ENCODE data around the gene PARN. TPM values are rescaled to one million over a fixed set of nuclear protein-coding genes. Genes with fewer than 3 reads are reported as not detected.
A peak's percentile ranks its signal among the peaks of the same experiment; 100 is the strongest.
"Not testable (repeated sequence)": the region's sequence is repeated elsewhere in the genome, so short reads cannot be mapped to it uniquely, and the experiment has no call there.

The PARN gene
- polyA plus RNA-seq, 2 of the 4 experiments (the other 2 are of a cell fraction), result 40.0 to 58.6 TPM

DNA sequence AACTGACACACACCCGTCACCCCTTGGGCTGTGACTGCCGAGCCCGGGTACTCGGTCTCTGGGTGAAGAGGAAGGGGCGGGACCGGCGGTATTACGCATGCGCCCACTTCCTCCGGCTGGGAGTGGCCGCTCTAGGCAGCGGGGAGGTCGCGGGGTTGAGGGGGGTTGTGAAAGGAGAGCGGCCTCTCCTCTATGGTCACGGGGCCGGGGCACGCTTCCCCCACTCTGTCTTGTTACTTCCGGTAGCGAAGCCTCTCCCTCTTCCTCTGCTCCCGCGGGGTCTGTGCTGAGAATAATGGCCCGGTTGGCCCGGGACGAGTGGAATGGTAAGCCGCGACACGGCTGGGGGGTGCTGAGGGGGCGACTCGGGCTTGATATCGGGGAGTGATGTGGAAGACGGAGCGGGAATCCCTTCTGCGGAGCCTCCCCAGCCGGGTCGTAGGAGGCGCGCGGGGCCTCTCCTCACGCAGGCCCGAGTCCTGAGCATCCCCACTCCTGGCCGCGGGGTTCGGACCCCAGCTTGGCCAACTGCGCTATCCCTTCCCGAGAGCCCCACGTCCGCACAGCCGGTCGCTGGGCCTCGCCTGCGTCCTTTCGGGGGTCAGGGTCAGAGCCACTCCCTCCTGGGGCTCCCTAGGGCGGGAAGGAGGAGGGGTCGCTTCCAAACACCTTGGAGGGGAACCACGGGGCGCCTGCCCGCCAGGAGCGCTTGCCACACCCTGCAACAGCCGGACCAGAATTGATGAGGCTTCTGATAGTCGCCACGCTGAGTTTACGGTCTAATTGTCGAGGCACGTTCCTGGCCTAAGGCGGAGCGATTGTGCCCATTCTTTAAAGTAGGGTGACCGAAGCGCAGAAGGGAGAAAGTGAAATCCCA is 2.9 kb upstream of the PARN start, which contains the start of gene BFAR:
Gene BFAR (plus strand): TSS at position 259 of the 877 bp plus-strand sequence. CDS start 11,396 bp downstream, outside the sequence.
- peak within 1 kb of the TSS; percentile 94 to 97 for H3K27ac ChIP-seq
- FAIRE-seq (no peak), ATAC-seq (peak; percentile 84 to 87), DNase-seq (ENCODE audit: low read depth in 1 of 2, low spot score in 1 of 2) (peak; percentile 95 to 98)
- peak within 1 kb of the TSS; percentile 91 for H3K4me3 ChIP-seq
- peak; percentile 18 to 29; a peak in 1 of 4 replicates for TF ChIP-seq CEBPB (IDR thresholded peaks at IDR 0.05)
- TF ChIP-seq NR3C1 (IDR thresholded peaks at IDR 0.05), result no peak
- TF ChIP-seq TFCP2L1 (CRISPR knock-in tag; IDR thresholded peaks at IDR 0.05), result peak; percentile 63; the same call in 1 of the 2 replicates
- TF ChIP-seq, protein P1, sequence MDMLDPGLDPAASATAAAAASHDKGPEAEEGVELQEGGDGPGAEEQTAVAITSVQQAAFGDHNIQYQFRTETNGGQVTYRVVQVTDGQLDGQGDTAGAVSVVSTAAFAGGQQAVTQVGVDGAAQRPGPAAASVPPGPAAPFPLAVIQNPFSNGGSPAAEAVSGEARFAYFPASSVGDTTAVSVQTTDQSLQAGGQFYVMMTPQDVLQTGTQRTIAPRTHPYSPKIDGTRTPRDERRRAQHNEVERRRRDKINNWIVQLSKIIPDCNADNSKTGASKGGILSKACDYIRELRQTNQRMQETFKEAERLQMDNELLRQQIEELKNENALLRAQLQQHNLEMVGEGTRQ (IDR thresholded peaks at IDR 0.05), result peak; percentile 80
- TF ChIP-seq JUN (IDR thresholded peaks at IDR 0.05), result peak; percentile 45 to 95; a peak in 4 of 5 replicates
- TF ChIP-seq ATOH8 (CRISPR knock-in tag; IDR thresholded peaks at IDR 0.05; ENCODE audit: low read depth), result no peak
- peak; percentile 35; the same call in 1 of the 2 replicates for TF ChIP-seq MAZ (IDR thresholded peaks at IDR 0.05; ENCODE audit: borderline replicate concordance, low read depth, low read length)
- TF ChIP-seq, protein P2, sequence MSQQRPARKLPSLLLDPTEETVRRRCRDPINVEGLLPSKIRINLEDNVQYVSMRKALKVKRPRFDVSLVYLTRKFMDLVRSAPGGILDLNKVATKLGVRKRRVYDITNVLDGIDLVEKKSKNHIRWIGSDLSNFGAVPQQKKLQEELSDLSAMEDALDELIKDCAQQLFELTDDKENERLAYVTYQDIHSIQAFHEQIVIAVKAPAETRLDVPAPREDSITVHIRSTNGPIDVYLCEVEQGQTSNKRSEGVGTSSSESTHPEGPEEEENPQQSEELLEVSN (IDR thresholded peaks at IDR 0.05; ENCODE audit: borderline replicate concordance, low read depth), result 0 out of 2 replicates have a peak, but pooled peaks have one; percentile 9
- TF ChIP-seq RARB (CRISPR knock-in tag; IDR thresholded peaks at IDR 0.05), result no peak
- peak; percentile 93 for TF ChIP-seq POLR2A (IDR thresholded peaks at IDR 0.05; ENCODE audit: low read length)
- no peak for TF ChIP-seq RCOR1 (IDR thresholded peaks at IDR 0.05; ENCODE audit: low read depth, low read length)
- TF ChIP-seq HOXB5 (CRISPR knock-in tag; IDR thresholded peaks at IDR 0.05), result no peak
- TF ChIP-seq MAX (IDR thresholded peaks at IDR 0.05), result peak; percentile 71
- TF ChIP-seq PHF8 (IDR thresholded peaks at IDR 0.05; ENCODE audit: borderline replicate concordance, low read depth), result peak; percentile 88
- TF ChIP-seq FOSL2 (IDR thresholded peaks at IDR 0.05), result no peak
- TF ChIP-seq FOSL2 (CRISPR knock-in tag; IDR thresholded peaks at IDR 0.05), result peak; percentile 40
- 0 out of 2 replicates have a peak, but pooled peaks have one; percentile 41 for TF ChIP-seq MYC (IDR thresholded peaks at IDR 0.05; ENCODE audit: borderline replicate concordance, low read length)
- CTCF ChIA-PET, result interaction anchor here (1.4 to 1.7 kb wide), 2 partner anchors 10 to 13 kb away, joined by 3 to 4 read pairs; no protein-coding TSS in a partner anchor
- H3K9me3 ChIP-seq, result no peaks in the 10 kb centered on the region
- H3K4me1 ChIP-seq, result peaks cover 60% of the 10 kb centered on the region
- POLR2A ChIA-PET, result interaction anchor here (0.5 to 1.1 kb wide), 4 partner anchors 10 to 338 kb away, joined by 3 to 5 read pairs (median 3); no protein-coding TSS in a partner anchor
- WGBS (ENCODE audit: missing lambda C conversion rate), result under 1% methylated on average over 38 of the region's 69 CpGs
- peak within 1 kb of the TSS; percentile 90 for H3K4me2 ChIP-seq

GRCh38 chr16:14630620-14631330 is 715 bp upstream of the PARN start:
- Histone ChIP-seq H3K27ac (peak overlapping the region; percentile 90 to 97), H3K4me2 (peak overlapping the region; percentile 74), H3K4me1 (peaks cover 42% of the 10 kb centered on the region), H3K4me3 (peak overlapping the region; percentile 79)
- WGBS (ENCODE audit: missing lambda C conversion rate), result 55% methylated on average over 29 of the region's 29 CpGs
- FAIRE-seq; ATAC-seq; DNase-seq (ENCODE audit: low read depth in 1 of 2, low spot score in 1 of 2); H3K9me3 ChIP-seq; TF ChIP-seq FOSL2 (IDR thresholded peaks at IDR 0.05): not testable (repeated sequence)
- ChIA-PET CTCF (interaction anchor here (0.6 to 0.7 kb wide), 2 partner anchors 9 to 287 kb away, joined by 3 to 6 read pairs; no protein-coding TSS in a partner anchor), POLR2A (interaction anchor here (0.6 to 1.4 kb wide), 8 partner anchors 9 to 345 kb away, joined by 3 to 10 read pairs (median 4); no protein-coding TSS in a partner anchor)
- peak; percentile 63 for TF ChIP-seq FOSL2 (CRISPR knock-in tag; IDR thresholded peaks at IDR 0.05)
- peak; percentile 74; the same call in 1 of the 2 replicates for TF ChIP-seq CHD4 (IDR thresholded peaks at IDR 0.05; ENCODE audit: borderline replicate concordance)
